Loucy (cell line): Measurements from ENCODE around the gene PLAC8.

Experiments
- H2AFZ ChIP-seq: fragments of 200-600 bp; sonication (generic); 2 replicates; pipeline ENCODE4 v1.6.0; 2016; ENCODE audit warnings: antibody characterized with exemption, mild to moderate bottlenecking, low read length, moderate library complexity
- H3F3A ChIP-seq: fragments of 200-600 bp; 2 replicates; pipeline ENCODE4 v1.6.0; 2016; ENCODE audit warnings: antibody characterized with exemption, low read depth, mild to moderate bottlenecking
- H3K27me3 ChIP-seq: fragments of 200-600 bp; sonication (generic); 2 replicates; pipeline ENCODE4 v1.6.1; 2014; ENCODE audit warnings: low read length, mild to moderate bottlenecking; ENCODE audit not compliant: insufficient read depth, poor library complexity, severe bottlenecking
- H3K36me3 ChIP-seq: fragments of 200-600 bp; sonication (generic); 2 replicates; pipeline ENCODE4 v1.6.1; 2016; ENCODE audit warnings: low read length; ENCODE audit not compliant: insufficient read depth
- H3K4me1 ChIP-seq: fragments of 200-600 bp; sonication (generic); 2 replicates; pipeline ENCODE4 v1.5.1; 2014; ENCODE audit warnings: low read length, mild to moderate bottlenecking; ENCODE audit not compliant: insufficient read depth, poor library complexity, severe bottlenecking
- H3K4me2 ChIP-seq: fragments of 200-600 bp; sonication (generic); 2 replicates; pipeline ENCODE4 v1.6.0; 2014; ENCODE audit warnings: antibody characterized with exemption, low read length, low read depth, mild to moderate bottlenecking; ENCODE audit not compliant: poor library complexity, severe bottlenecking
- H3K4me3 ChIP-seq: fragments of 200-600 bp; sonication (generic); 2 replicates; pipeline ENCODE4 v1.5.1; 2014; ENCODE audit warnings: low read length, mild to moderate bottlenecking, mixed read lengths; ENCODE audit not compliant: poor library complexity, severe bottlenecking
- H3K79me2 ChIP-seq: fragments of 200-600 bp; sonication (generic); 2 replicates; pipeline ENCODE4 v1.6.1; 2014; ENCODE audit warnings: low read length; ENCODE audit not compliant: insufficient read depth
- H3K9ac ChIP-seq: fragments of 200-600 bp; sonication (generic); 2 replicates; pipeline ENCODE4 v1.6.0; 2014; ENCODE audit warnings: mild to moderate bottlenecking, low read depth, low read length, moderate library complexity; ENCODE audit not compliant: poor library complexity, severe bottlenecking
- H3K9me2 ChIP-seq: fragments of 200-600 bp; sonication (generic); replicated peaks from 2 replicates; pipeline ENCODE4 v1.6.1; 2016; ENCODE audit warnings: low read depth, low read length, mixed read lengths
- H3K9me3 ChIP-seq: fragments of 200-600 bp; sonication (generic); 2 replicates; pipeline ENCODE4 v1.6.1; 2014; ENCODE audit warnings: mild to moderate bottlenecking, antibody characterized with exemption, low read length, low read depth; ENCODE audit not compliant: insufficient read depth
- H4K20me1 ChIP-seq: fragments of 200-600 bp; sonication (generic); 2 replicates; pipeline ENCODE4 v1.6.0; 2014; ENCODE audit warnings: antibody characterized with exemption, low read length, mild to moderate bottlenecking; ENCODE audit not compliant: insufficient read depth, poor library complexity, severe bottlenecking
- EZH2phosphoT487 ChIP-seq: fragments of 200-600 bp; IDR thresholded peaks from 2 replicates; pipeline ENCODE4 v1.6.1; 2018; ENCODE audit warnings: antibody characterized with exemption, mild to moderate bottlenecking, moderate library complexity, borderline replicate concordance
- TF ChIP-seq, protein P1 (sequence below): fragments of 200-600 bp; sonication (generic); conservative IDR thresholded peaks from 2 replicates; pipeline ENCODE4 v1.5.1; 2014; ENCODE audit warnings: mild to moderate bottlenecking, antibody characterized with exemption, low read length

The PLAC8 gene

GRCh38 chr4:83071116-83071515, 43.4 kb downstream of the PLAC8 start:
- H3K9me2 ChIP-seq = no peaks in the 10 kb centered on the region
- peaks cover 2% of the 10 kb centered on the region for H3K4me1 ChIP-seq
- no peaks in the 10 kb centered on the region for H3F3A ChIP-seq
- no peak overlapping the region for H3K9ac ChIP-seq
- peaks cover 75% of the 10 kb centered on the region for H3K36me3 ChIP-seq
- no peak overlapping the region for H3K4me3 ChIP-seq
- H4K20me1 ChIP-seq = no peaks in the 10 kb centered on the region
- no peaks in the 10 kb centered on the region for H3K9me3 ChIP-seq
- no peak overlapping the region for H3K4me2 ChIP-seq
- TF ChIP-seq, protein P1, sequence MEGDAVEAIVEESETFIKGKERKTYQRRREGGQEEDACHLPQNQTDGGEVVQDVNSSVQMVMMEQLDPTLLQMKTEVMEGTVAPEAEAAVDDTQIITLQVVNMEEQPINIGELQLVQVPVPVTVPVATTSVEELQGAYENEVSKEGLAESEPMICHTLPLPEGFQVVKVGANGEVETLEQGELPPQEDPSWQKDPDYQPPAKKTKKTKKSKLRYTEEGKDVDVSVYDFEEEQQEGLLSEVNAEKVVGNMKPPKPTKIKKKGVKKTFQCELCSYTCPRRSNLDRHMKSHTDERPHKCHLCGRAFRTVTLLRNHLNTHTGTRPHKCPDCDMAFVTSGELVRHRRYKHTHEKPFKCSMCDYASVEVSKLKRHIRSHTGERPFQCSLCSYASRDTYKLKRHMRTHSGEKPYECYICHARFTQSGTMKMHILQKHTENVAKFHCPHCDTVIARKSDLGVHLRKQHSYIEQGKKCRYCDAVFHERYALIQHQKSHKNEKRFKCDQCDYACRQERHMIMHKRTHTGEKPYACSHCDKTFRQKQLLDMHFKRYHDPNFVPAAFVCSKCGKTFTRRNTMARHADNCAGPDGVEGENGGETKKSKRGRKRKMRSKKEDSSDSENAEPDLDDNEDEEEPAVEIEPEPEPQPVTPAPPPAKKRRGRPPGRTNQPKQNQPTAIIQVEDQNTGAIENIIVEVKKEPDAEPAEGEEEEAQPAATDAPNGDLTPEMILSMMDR = no peak
- TF ChIP-seq EZH2phosphoT487 = no peak
- no peaks in the 10 kb centered on the region for H3K79me2 ChIP-seq
- no peak overlapping the region for H2AFZ ChIP-seq
- no peaks in the 10 kb centered on the region for H3K27me3 ChIP-seq

- Histone ChIP-seq H3F3A (no peaks in the 10 kb centered on the region), H4K20me1 (no peaks in the 10 kb centered on the region), H2AFZ (no peak overlapping the region), H3K9me3 (no peaks in the 10 kb centered on the region), H3K27me3 (no peaks in the 10 kb centered on the region), H3K9ac (no peak overlapping the region), H3K36me3 (peaks cover 88% of the 10 kb centered on the region), H3K9me2 (no peaks in the 10 kb centered on the region), H3K4me1 (no peaks in the 10 kb centered on the region), H3K4me3 (no peak overlapping the region), H3K79me2 (no peaks in the 10 kb centered on the region), H3K4me2 (no peak overlapping the region)
- TF ChIP-seq, protein P1 = no peak
- TF ChIP-seq EZH2phosphoT487 = no peak
Measured at GRCh38 chr4:83067058-83067639, 47.4 kb downstream of the PLAC8 start.

DNA sequence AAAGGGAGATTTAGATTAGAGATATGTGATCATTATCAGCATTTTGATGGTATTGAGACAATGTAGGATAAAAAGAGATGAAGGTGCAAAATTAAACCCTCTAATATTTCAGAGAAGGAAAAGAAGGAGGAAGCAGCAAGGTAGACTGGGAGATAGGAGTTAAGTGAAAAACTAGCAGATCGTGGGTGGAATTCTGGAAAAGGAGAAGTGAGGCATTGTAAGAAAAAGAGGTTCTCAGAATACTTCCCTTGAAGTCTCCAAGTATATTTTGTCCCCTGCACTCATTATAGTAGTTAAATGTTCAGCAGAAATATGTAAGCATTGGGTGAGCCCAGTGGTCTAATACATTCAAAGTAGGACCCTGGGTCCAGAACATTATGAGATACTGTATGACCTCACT, 49.3 kb downstream of the PLAC8 start:
- Histone ChIP-seq H3K9ac (no peak overlapping the region), H3K79me2 (no peaks in the 10 kb centered on the region), H3K4me3 (no peak overlapping the region), H3F3A (no peaks in the 10 kb centered on the region), H3K4me1 (no peaks in the 10 kb centered on the region), H2AFZ (no peak overlapping the region), H3K36me3 (peaks cover 79% of the 10 kb centered on the region), H3K4me2 (no peak overlapping the region), H3K9me3 (no peaks in the 10 kb centered on the region), H3K27me3 (no peaks in the 10 kb centered on the region), H4K20me1 (no peaks in the 10 kb centered on the region), H3K9me2 (no peaks in the 10 kb centered on the region)
- TF ChIP-seq, protein P1 = no peak
- TF ChIP-seq EZH2phosphoT487 = no peak
